Inflammatory macrophage (primary cell): Measurements from ENCODE around the gene TFAP2E.
A peak's percentile ranks its signal among the peaks of the same experiment; 100 is the strongest.

Experiments
- DNase-seq, 2 donors: peaks; one replicate each; pipeline ENCODE4 v3.0.0-alpha.2; 2020 to 2022

The TFAP2E gene

DNA sequence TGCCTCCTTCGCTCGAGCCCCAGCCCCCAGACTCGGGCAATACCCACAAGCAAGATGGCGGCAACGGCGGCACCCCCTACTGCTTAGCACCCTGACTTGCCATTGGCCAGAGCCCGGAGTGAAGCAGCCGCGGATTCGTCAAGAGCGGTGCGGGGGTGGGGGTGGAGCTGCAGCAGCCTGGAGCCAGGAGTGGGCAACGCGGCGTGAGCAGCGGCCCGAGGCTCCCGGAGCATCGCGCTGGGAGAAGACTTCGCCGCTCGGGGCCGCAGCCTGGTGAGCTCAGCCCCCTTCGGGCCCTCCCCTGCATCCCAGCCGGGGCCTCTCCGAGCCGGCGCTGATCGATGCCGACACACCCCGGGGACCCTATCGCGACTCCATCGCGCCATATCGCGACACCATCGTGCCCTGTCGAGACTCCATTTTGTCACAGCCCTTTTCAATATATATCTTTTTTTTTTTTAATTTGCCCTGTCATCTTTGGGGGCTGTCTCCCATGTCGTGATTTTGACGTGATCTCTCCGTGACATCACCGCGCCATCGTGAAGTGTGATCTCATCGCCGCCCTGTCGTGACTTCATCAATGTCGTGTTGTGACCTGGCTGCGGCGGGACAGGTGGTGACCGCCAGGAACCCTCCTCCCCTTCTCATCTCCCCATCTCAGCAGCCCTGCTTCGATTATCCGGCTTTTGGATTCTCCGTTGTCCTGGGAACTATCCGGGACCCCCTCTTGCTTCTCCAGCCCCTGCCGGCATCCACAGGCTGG lies 15.3 kb upstream of the TFAP2E start, which contains the start of gene NCDN:
TSS of gene NCDN (plus strand) at position 189 of the 763 bp plus-strand sequence. CDS start at position 581, 392 bp downstream.
- DNase-seq: peak; percentile 96 to 98

GRCh38 chr1:35558374-35559316 lies 14.5 kb upstream of the TFAP2E start:
- no peak for DNase-seq

DNA sequence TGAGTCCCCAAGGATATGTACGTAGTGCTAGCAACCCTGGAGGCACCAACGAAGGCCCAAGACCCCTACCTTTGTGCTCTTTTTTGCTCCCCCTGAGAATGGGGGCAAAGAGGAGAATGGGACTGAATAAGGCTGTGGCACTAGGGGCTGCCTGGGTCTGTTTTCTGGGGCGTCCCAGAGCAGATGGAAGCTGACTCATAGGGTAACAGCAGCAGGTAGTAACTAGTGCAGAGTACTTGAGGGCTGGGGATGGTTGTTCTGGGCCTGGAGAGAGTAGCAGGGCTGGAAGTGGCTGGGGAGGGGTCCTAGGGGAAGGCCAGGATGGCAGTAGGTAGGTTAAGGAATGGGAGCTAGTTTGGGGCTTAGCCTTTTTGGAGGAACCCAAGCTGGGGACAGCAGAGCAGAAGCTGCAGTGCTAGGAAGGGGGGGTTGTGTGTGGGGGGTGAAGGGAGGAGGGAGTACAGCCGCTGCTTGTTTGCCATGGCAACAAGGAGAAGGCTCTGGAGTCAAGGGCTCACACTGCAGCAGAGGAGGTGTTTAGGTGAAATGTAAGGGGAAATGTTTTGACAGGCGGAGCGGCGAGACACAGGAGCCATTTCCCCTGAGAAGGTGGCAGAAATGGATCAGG lies 13.7 kb upstream of the TFAP2E start:
- DNase-seq: no peak

GRCh38 chr1:35560256-35561225 lies 12.6 kb upstream of the TFAP2E start:
- DNase-seq: no peak

DNA sequence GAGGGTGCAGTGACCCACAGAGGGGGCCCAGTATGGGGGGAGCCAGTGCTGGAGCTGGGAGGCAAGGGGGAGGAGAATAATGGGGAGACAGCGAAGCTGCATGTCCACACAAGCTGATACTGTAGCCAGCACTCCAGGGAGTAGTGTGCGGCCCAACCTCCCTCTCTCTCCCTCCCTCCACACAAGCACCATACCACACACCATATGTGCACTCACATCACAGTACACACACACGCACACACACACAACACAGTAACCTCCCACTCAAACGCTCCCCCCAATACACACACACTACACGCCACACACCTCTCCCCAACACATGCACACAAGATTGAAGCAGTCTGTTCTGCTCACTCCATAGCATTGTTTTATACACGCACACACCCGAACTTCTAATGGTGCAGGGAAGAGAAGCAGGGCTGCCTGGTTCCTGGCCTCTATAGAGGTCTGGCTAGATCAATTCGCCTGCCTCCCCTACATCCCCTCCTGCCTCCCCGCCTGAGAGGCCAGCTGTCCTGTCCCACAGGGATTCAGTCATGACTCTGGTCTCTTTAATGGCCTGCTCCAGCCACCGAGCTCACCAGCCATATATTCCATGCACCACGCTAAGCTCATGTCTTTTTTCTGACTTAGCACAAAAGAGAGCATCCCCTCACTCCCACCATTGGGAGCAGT lies 11.7 kb upstream of the TFAP2E start:
- DNase-seq: no peak

- no peak for DNase-seq
Measured at GRCh38 chr1:35561972-35562680, 11.0 kb upstream of the TFAP2E start.

DNA sequence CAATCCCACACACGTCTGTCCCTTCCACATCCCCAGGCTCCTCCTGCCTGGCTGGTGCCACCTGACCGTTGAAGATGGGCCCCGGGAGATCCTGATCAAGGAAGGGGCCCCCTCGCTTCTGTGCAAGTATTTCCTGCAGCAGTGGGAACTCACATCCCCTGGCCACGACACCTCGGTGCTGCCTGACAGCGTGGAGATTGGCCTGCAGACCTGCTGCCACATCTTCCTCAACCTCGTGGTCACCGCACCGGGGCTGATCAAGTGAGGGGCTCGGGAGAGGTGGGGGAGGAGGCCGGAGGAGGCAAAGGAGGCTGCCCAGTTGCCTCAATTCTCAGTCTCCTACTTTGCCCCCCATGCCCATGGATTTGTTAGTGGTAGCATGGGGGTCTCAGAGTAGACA lies 9.9 kb upstream of the TFAP2E start:
- no peak for DNase-seq

GRCh38 chr1:35564037-35564883 lies 8.9 kb upstream of the TFAP2E start:
- DNase-seq: peak; percentile 59 to 74

GRCh38 chr1:35564884-35565741 lies 8.0 kb upstream of the TFAP2E start:
- no peak for DNase-seq

- DNase-seq: no peak
Measured at GRCh38 chr1:35565742-35566133, 7.4 kb upstream of the TFAP2E start.

GRCh38 chr1:35567947-35568558 lies 5.1 kb upstream of the TFAP2E start:
- no peak for DNase-seq

- DNase-seq: peak; percentile 67 to 68
Measured at GRCh38 chr1:35568975-35569395, 4.1 kb upstream of the TFAP2E start.

GRCh38 chr1:35569936-35570335 lies 3.2 kb upstream of the TFAP2E start:
- no peak for DNase-seq

GRCh38 chr1:35570589-35571137 lies 2.5 kb upstream of the TFAP2E start:
- DNase-seq: no peak

GRCh38 chr1:35571263-35571662 lies 1.9 kb upstream of the TFAP2E start:
- no peak for DNase-seq

DNA sequence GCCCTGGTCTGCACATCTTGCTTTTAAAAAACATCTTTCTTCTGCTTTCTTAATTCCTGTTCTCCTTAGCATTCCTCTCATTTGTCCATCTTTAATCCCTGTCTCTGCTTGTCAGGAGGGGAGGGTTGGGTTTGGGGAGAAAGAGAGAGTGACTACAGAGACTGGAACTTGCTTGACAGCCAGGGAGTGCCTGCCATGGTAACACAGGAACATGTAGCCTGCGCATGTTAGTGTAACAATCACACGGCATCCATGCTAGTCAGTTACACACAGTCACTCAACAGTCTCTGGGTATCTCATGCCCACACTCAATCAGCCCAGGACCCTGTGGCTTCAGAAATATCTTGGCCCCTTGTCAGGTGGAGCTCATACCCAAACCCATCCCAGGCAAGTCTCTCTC lies 818 bp upstream of the TFAP2E start:
- no peak for DNase-seq

DNA sequence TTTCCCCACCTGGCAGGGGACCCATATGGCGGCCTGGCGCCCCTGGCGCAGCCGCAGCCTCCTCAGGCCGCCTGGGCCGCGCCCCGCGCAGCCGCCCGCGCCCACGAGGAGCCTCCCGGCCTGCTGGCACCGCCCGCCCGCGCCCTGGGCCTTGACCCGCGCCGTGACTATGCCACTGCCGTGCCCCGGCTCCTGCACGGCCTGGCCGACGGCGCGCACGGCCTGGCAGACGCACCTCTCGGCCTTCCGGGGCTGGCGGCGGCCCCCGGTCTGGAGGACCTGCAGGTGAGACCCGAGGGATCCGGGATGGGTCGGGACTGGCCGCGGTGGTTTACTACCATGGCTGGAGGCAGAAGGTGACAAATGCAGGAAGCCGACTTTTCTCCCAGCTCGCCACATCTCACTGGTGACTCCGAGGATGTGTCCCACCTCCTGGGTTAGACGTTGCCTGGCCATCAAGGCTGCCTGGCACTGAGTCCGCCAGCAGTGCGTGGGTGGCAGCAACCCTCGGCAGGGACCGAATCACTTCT lies 1.1 kb downstream of the TFAP2E start:
- DNase-seq: no peak
